Measurements from ENCODE around the gene ALDH1A2.

DNA sequence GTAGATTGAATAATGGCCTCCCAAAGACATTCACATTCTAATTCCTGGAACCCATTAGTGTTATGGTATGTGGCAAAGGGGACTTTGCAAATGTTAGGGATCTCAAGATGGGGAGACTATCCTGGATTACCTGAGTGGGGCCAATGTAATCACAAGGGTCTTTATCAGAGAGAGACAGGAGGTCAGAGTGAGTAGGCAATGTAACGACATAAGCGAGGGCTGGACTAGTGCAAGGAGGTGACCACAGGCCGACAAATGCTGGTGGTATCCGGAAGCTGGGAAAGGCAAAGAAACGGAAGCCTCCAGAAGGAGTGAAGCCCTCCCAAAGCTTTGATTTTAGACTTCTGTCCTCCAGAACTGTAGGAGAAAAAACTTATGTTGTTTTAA lies 46.2 kb upstream of the ALDH1A2 start:
- TF ChIP-seq TAF1 (IDR thresholded peaks at IDR 0.05; ENCODE audit: borderline replicate concordance, low read depth, low read length) (no peak), POLR2A (IDR thresholded peaks at IDR 0.05; ENCODE audit: low read depth, low read length) (no peak), POLR2AphosphoS5 (IDR thresholded peaks at IDR 0.05; ENCODE audit: low read depth, low read length) (no peak)

All from GM12892 (cell line).